ENCODE measurements around the gene CLEC11A.
"Not testable (repeated sequence)": the region's sequence is repeated elsewhere in the genome, so short reads cannot be mapped to it uniquely, and the experiment has no call there.

- not testable (repeated sequence) for TF ChIP-seq CTCF (conservative IDR thresholded peaks at IDR 0.05; ENCODE audit: low read length); EZH2phosphoT487 (IDR thresholded peaks at IDR 0.05; ENCODE audit: borderline replicate concordance, low read depth, low read length)
These were observed 44.1 kb downstream of the CLEC11A start for GRCh38 chr19:50767263-50767662.

All from OCI-LY7 (cell line).